ENCODE data around the gene IDI2.
"Not testable (repeated sequence)": the region's sequence is repeated elsewhere in the genome, so short reads cannot be mapped to it uniquely, and the experiment has no call there.

The IDI2 gene

GRCh38 chr10:1019362-1019761, 6.3 kb downstream of the IDI2 start:
- ChIA-PET POLR2A (ENCODE audit: low non-redundant PET) (no interaction called here), CTCF (no interaction called here)
- no peak for TF ChIP-seq CTCF (conservative IDR thresholded peaks at IDR 0.05; ENCODE audit: low read depth)
- DNase-seq (ENCODE audit: low spot score): no peak
- H3K27ac ChIP-seq: no peak overlapping the region

GRCh38 chr10:1015688-1016087, 10.0 kb downstream of the IDI2 start:
- POLR2A ChIA-PET (ENCODE audit: low non-redundant PET): no interaction called here
- H3K27ac ChIP-seq: 0 out of 2 replicates have a peak overlapping the region, but pooled peaks have one; percentile 9
- TF ChIP-seq CTCF (conservative IDR thresholded peaks at IDR 0.05; ENCODE audit: low read depth): no peak
- CTCF ChIA-PET: no interaction called here
- no peak for DNase-seq (ENCODE audit: low spot score)

- H3K27ac ChIP-seq: no peak overlapping the region
- POLR2A ChIA-PET (ENCODE audit: low non-redundant PET): no interaction called here
- no peak for TF ChIP-seq CTCF (conservative IDR thresholded peaks at IDR 0.05; ENCODE audit: low read depth)
- no peak for DNase-seq (ENCODE audit: low spot score)
- CTCF ChIA-PET: interaction anchor here (0.7 kb wide), 1 partner anchor 115 kb away, joined by 3 read pairs; no protein-coding TSS in a partner anchor
These were observed 14.0 kb downstream of the IDI2 start for GRCh38 chr10:1011696-1012095.

GRCh38 chr10:1010703-1011102, 15.0 kb downstream of the IDI2 start:
- no peak overlapping the region for H3K27ac ChIP-seq
- DNase-seq (ENCODE audit: low spot score): no peak
- ChIA-PET CTCF (no interaction called here), POLR2A (ENCODE audit: low non-redundant PET) (no interaction called here)
- TF ChIP-seq CTCF (conservative IDR thresholded peaks at IDR 0.05; ENCODE audit: low read depth): no peak

GRCh38 chr10:1009947-1010346, 15.7 kb downstream of the IDI2 start:
- DNase-seq (ENCODE audit: low spot score); H3K27ac ChIP-seq; CTCF ChIA-PET; POLR2A ChIA-PET (ENCODE audit: low non-redundant PET): not testable (repeated sequence)

GRCh38 chr10:1009071-1009494, 16.6 kb downstream of the IDI2 start:
- ChIA-PET POLR2A (ENCODE audit: low non-redundant PET) (no interaction called here), CTCF (no interaction called here)
- no peak for TF ChIP-seq CTCF (conservative IDR thresholded peaks at IDR 0.05; ENCODE audit: low read depth)
- DNase-seq (ENCODE audit: low spot score): no peak
- H3K27ac ChIP-seq: no peak overlapping the region

- DNase-seq (ENCODE audit: low spot score): no peak
- ChIA-PET POLR2A (ENCODE audit: low non-redundant PET) (no interaction called here), CTCF (no interaction called here)
- TF ChIP-seq CTCF (conservative IDR thresholded peaks at IDR 0.05; ENCODE audit: low read depth): no peak
- no peak overlapping the region for H3K27ac ChIP-seq
These were observed 18.1 kb downstream of the IDI2 start for GRCh38 chr10:1007583-1007982.
